BJ (cell line): ENCODE data around the gene WTAP. TPM values are rescaled to one million over a fixed set of nuclear protein-coding genes. Genes with fewer than 3 reads are reported as not detected.

ENCODE experiments used
- CTCF ChIA-PET: fragments of 350-600 bp; formaldehyde crosslinking; extraction: SDS; loops from one replicate; lab custom pipeline; 2021; ENCODE audit warnings: antibody characterized with exemption, inconsistent platforms; lab: Yijun Ruan, JAX
- POLR2A ChIA-PET: fragments of 300-600 bp; sonication (Branson Sonifier 250); formaldehyde crosslinking; extraction: SDS; loops from one replicate; lab custom pipeline; 2021; ENCODE audit warnings: antibody characterized with exemption; lab: Charles Lee
- DNase-seq: peaks from one replicate; pipeline ENCODE4 v3.0.0-alpha.2; 2011; ENCODE audit warnings: low read depth
- H3K27me3 ChIP-seq: 2 replicates; pipeline ENCODE4 v1.6.0; 2011; ENCODE audit warnings: low read length; ENCODE audit not compliant: control insufficient read depth, insufficient read depth
- H3K36me3 ChIP-seq: 2 replicates; pipeline ENCODE4 v1.5.1; 2011; ENCODE audit warnings: low read length; ENCODE audit not compliant: control insufficient read depth, insufficient read depth
- H3K4me3 ChIP-seq: 2 replicates; pipeline ENCODE4 v1.5.1; 2011; ENCODE audit warnings: low read depth, mild to moderate bottlenecking, control low read depth, low read length
- polyA plus RNA-seq: library from polyadenylated mRNA; depleted of rRNA; stranded (reverse); fragments of >200 nt; gene quantifications from 2 replicates; pipeline ENCODE4 v1.2.3, GENCODE V29; 2011; rRNA removed
- small RNA-seq: library from RNA; depleted of rRNA; stranded (forward); fragments of <200 nt; gene quantifications from one replicate; pipeline ENCODE3, GENCODE V24; 2012; ENCODE audit warnings: low replicate concordance, low read depth; ENCODE audit not compliant: insufficient read length
- TF ChIP-seq, protein P1 (sequence below): IDR thresholded peaks from 2 replicates; pipeline ENCODE4 v1.5.1; 2011; ENCODE audit warnings: low read depth, mild to moderate bottlenecking, control low read depth, inconsistent platforms, low read length, moderate library complexity; ENCODE audit not compliant: insufficient read depth

WTAP gene
- polyA plus RNA-seq, 1 experiment = 10.0 TPM

DNA sequence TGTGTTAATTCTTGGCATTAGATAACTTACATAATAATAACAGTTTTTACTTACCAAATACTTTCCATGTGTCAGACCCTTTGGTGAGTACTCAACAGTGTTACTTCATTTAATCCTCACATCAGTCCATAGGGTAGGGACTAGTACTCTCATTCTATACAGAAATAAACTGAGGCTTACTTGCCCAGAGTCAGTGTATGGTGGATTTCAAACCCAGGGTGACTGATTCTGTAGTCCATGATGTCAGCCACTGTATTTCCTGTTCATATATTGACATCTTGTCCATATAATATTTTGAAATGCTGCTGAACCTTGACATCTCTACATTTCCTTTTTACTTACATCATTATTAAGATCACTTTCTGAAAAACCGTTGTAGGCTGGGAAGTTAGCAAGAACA is 70.2 kb downstream of the WTAP start:
- Histone ChIP-seq H3K4me3 (no peak overlapping the region), H3K36me3 (peaks cover 10% of the 10 kb centered on the region; the same call in 1 of the 2 replicates), H3K27me3 (no peaks in the 10 kb centered on the region)
- ChIA-PET CTCF (no interaction called here), POLR2A (no interaction called here)
- TF ChIP-seq, protein P1, sequence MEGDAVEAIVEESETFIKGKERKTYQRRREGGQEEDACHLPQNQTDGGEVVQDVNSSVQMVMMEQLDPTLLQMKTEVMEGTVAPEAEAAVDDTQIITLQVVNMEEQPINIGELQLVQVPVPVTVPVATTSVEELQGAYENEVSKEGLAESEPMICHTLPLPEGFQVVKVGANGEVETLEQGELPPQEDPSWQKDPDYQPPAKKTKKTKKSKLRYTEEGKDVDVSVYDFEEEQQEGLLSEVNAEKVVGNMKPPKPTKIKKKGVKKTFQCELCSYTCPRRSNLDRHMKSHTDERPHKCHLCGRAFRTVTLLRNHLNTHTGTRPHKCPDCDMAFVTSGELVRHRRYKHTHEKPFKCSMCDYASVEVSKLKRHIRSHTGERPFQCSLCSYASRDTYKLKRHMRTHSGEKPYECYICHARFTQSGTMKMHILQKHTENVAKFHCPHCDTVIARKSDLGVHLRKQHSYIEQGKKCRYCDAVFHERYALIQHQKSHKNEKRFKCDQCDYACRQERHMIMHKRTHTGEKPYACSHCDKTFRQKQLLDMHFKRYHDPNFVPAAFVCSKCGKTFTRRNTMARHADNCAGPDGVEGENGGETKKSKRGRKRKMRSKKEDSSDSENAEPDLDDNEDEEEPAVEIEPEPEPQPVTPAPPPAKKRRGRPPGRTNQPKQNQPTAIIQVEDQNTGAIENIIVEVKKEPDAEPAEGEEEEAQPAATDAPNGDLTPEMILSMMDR = no peak
- DNase-seq = no peak

DNA sequence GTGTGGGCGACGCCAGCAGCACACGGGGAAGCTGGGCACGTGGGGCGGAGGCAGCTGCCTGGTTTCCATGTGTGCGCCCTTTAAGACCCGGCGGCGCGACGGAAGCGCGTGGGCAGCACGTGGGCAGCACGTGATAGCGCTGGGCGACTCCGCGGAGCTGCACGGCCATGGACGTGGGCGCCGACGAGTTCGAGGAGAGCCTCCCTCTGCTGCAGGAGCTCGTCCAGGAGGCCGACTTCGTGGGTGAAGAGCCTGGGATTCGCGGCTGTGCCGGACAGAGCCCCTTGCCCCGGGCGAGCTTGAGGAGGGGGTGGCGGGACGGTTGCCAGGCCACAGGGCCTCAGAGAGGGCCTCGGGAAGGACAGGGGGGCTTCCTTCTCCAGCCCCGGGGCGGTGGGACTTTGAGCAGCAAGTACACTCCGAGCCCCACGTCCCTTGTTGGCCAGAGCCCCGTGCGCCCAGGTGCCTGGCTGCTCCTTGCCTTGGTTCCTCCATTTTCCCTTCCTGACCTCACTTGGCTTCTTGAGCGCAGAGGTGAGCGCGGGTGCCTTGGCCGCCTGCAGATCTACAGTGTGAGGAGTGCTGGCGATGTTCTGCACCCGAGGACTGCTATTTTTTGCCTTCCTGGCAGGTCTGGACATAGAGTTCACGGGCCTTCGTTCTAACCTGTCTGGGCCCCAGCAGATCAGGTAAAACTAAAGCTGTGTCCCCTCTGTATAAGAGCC is 73.0 kb downstream of the WTAP start, which contains the start of gene PNLDC1:
Gene PNLDC1 (plus strand): TSS at position 136 of the 725 bp plus-strand sequence. CDS start 32 bp downstream, at position 168.
- H3K36me3 ChIP-seq = peaks cover 7% of the 10 kb centered on the region; the same call in 1 of the 2 replicates
- ChIA-PET CTCF (no interaction called here), POLR2A (no interaction called here)
- H3K4me3 ChIP-seq = no peak within 1 kb of the TSS
- no peak for DNase-seq
- TF ChIP-seq, protein P1 = no peak
- H3K27me3 ChIP-seq = no peaks in the 10 kb centered on the region

DNA sequence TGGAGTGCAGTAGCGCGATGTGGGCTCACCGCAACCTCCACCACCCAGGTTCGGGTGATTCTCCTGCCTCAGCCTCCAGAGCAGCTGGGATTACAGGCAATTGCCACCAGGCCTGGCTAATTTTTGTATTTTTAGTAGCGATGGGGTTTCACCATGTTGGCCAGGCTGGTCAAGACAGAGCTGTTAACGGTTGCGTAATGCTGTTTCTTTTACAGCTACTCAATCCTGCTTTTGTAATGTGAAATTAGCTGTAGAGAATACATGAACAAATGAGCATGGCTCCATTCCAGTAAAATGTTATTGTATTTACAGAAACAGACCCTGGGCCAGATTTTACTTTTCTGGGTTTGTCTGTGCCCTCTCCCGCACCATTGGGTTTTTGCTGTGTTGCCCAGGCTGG is 74.6 kb downstream of the WTAP start:
- H3K27me3 ChIP-seq = no peaks in the 10 kb centered on the region
- CTCF ChIA-PET = no interaction called here
- POLR2A ChIA-PET = no interaction called here
- no peak for DNase-seq
- peaks cover 5% of the 10 kb centered on the region; the same call in 1 of the 2 replicates for H3K36me3 ChIP-seq
- no peak overlapping the region for H3K4me3 ChIP-seq
- TF ChIP-seq, protein P1 = no peak

DNA sequence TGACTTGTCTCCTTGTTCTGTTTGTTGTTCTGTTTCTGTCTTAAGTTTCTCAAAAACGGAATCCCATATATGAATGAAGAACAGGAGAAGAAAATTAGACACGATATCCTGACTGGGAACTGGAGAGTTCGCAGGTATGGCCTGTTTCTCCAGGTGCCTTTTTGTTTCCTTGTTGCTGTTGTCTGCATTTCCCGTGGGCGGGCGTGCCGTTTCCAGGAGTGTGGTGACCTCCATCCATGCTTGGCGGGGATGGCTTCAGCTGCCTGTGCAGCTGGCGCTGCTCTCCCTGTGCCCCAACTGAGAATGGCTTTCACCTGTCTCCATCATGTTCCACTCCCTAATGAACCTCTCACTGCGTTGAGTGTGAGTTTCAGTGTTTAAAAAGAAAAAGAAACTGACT is 77.2 kb downstream of the WTAP start:
- ChIA-PET CTCF (no interaction called here), POLR2A (no interaction called here)
- H3K4me3 ChIP-seq = no peak overlapping the region
- no peaks in the 10 kb centered on the region for H3K36me3 ChIP-seq
- H3K27me3 ChIP-seq = no peaks in the 10 kb centered on the region
- no peak for DNase-seq
- TF ChIP-seq, protein P1 = no peak

DNA sequence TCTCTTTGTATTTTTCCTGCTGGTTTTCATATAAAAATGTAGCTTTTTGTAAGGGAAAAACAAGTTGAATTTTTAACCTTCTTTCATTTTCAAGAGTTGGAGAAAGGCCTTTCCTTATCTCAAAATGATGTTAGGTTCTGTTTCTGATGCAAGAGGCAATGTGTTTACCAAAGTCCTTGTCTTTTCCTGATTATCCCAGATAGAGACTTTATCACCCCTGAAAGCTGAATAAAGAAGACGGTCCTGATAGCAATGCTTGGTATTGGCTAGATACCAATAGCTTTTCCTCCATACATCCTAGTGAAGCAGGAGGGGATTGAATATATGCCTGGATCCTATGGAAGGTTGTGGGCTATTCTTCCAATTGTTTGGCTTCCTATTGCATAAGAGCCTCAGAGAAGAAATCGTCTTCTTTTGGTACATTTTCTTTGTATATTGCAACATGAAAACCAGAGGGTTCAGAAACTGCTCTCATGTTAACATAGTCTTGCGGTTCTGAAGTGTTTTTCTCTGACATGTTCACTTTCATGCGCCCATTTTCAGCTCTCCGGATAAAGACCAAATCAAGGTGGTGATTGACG is 78.2 kb downstream of the WTAP start:
- Histone ChIP-seq H3K27me3 (no peaks in the 10 kb centered on the region), H3K4me3 (no peak overlapping the region), H3K36me3 (no peaks in the 10 kb centered on the region)
- no peak for DNase-seq
- ChIA-PET CTCF (no interaction called here), POLR2A (no interaction called here)
- TF ChIP-seq, protein P1 = no peak

Small RNAs within 50 kb of the gene (small RNA-seq; reads per million reads assigned to genes)
- gene RNU4ATAC18P = not detected
- gene SNORA20 = 1,243 reads per million, percentile 97 among the genes with 10 or more reads in this experiment
- gene SNORA29 = not detected

Other genes starting within 250 kb of the WTAP start
- 39.4 and 42.1 TPM in 2 replicates for gene SOD2, start 34.3 kb upstream of the WTAP start, polyA plus RNA-seq
- gene ACAT2, start 34.5 kb downstream of the WTAP start, polyA plus RNA-seq = 12.5 and 16.0 TPM in 2 replicates
- 107 and 144 TPM in 2 replicates for gene TCP1, start 62.1 kb downstream of the WTAP start, polyA plus RNA-seq
- 83.6 and 109 TPM in 2 replicates for gene MRPL18, start 63.0 kb downstream of the WTAP start, polyA plus RNA-seq
- not detected in 2 replicates for gene PNLDC1, start 72.8 kb downstream of the WTAP start, polyA plus RNA-seq
- gene MAS1, start 163.5 kb downstream of the WTAP start, polyA plus RNA-seq = not detected in 2 replicates
- 27.1 and 39.4 TPM in 2 replicates for gene IGF2R, start 241.6 kb downstream of the WTAP start, polyA plus RNA-seq